GM18909 (cell line): ENCODE results near the gene PIK3R5.

ENCODE experiments used
- ATAC-seq: cut with Tn5 transposase; IDR thresholded peaks from one replicate; pipeline ENCODE4 v1.9.1; 2021; ENCODE audit warnings: mild to moderate bottlenecking; ENCODE audit not compliant: unreplicated experiment, poor library complexity

PIK3R5 gene

GRCh38 chr17:8839410-8839935 lies 126.0 kb downstream of the PIK3R5 start:
- no peak for ATAC-seq

- no peak for ATAC-seq
These were observed 126.9 kb downstream of the PIK3R5 start for GRCh38 chr17:8838551-8839095.

- ATAC-seq, result no peak
These were observed 127.9 kb downstream of the PIK3R5 start for GRCh38 chr17:8837563-8838075.

GRCh38 chr17:8836821-8837562 lies 128.5 kb downstream of the PIK3R5 start:
- ATAC-seq, result no peak

GRCh38 chr17:8835631-8836364 lies 129.7 kb downstream of the PIK3R5 start:
- ATAC-seq, result no peak

- no peak for ATAC-seq
These were observed 130.4 kb downstream of the PIK3R5 start for GRCh38 chr17:8835106-8835505.

- ATAC-seq, result no peak
These were observed 132.7 kb downstream of the PIK3R5 start for GRCh38 chr17:8832711-8833352.

GRCh38 chr17:8831234-8831849 lies 134.2 kb downstream of the PIK3R5 start:
- no peak for ATAC-seq

- ATAC-seq, result no peak
These were observed 135.4 kb downstream of the PIK3R5 start for GRCh38 chr17:8830141-8830540.

- ATAC-seq, result no peak
These were observed 136.2 kb downstream of the PIK3R5 start for GRCh38 chr17:8829036-8829941.
